ENCODE results near the gene NUP62. TPM values are rescaled to one million over a fixed set of nuclear protein-coding genes. Genes with fewer than 3 reads are reported as not detected.

NUP62 gene
- total and polyA plus RNA-seq, 2 experiments from 2014 or later = 35.1 to 38.5 TPM

GRCh38 chr19:49920624-49921363, 8.5 kb downstream of the NUP62 start:
- Histone ChIP-seq H3K9me3 (ENCODE audit: low read depth) (no peaks in the 10 kb centered on the region), H3K27me3 (replicated peaks; ENCODE audit: insufficient read depth) (no peaks in the 10 kb centered on the region), H3K4me2 (ENCODE audit: unreplicated experiment) (no peak overlapping the region), H3K27ac (no peak overlapping the region), H3K79me2 (ENCODE audit: insufficient read depth) (peaks cover 95% of the 10 kb centered on the region), H3K36me3 (ENCODE audit: low read depth) (peaks cover 6% of the 10 kb centered on the region; the same call in 1 of the 2 replicates), H4K20me1 (ENCODE audit: insufficient read depth) (no peaks in the 10 kb centered on the region), H3K4me1 (ENCODE audit: insufficient read depth) (peaks cover 12% of the 10 kb centered on the region), H3K9me2 (ENCODE audit: insufficient read depth) (no peaks in the 10 kb centered on the region), H2AFZ (no peak overlapping the region), H3K4me3 (no peak overlapping the region), H3K9ac (no peak overlapping the region), H3F3A (ENCODE audit: insufficient read depth) (peaks cover 4% of the 10 kb centered on the region; the same call in 1 of the 2 replicates)
- 82 to 87% methylated on average over 21 to 24 of the region's 24 CpGs for WGBS, 2 experiments (ENCODE audit: low coverage in 1 of 2, low lambda C conversion rate in 2 of 2, missing lambda C conversion rate in 2 of 2)
- no peak for DNase-seq
- in situ Hi-C loops (cut with MboI) = no loop called here
- no peak for TF ChIP-seq EZH2 (IDR thresholded peaks at IDR 0.05; ENCODE audit: insufficient read depth, poor library complexity, severe bottlenecking)
- no peak for TF ChIP-seq EZH2phosphoT487 (IDR thresholded peaks at IDR 0.05; ENCODE audit: insufficient read depth, low read depth)

- 89 to 95% methylated on average over 8 of the region's 8 CpGs for WGBS, 2 experiments (ENCODE audit: low coverage in 1 of 2, low lambda C conversion rate in 2 of 2, missing lambda C conversion rate in 2 of 2)
- Histone ChIP-seq H4K20me1 (ENCODE audit: insufficient read depth) (no peaks in the 10 kb centered on the region), H3K4me3 (no peak overlapping the region), H3K9ac (no peak overlapping the region), H3K4me1 (ENCODE audit: insufficient read depth) (peaks cover 12% of the 10 kb centered on the region), H2AFZ (no peak overlapping the region), H3F3A (ENCODE audit: insufficient read depth) (no peaks in the 10 kb centered on the region), H3K9me3 (ENCODE audit: low read depth) (no peaks in the 10 kb centered on the region), H3K27ac (no peak overlapping the region), H3K36me3 (ENCODE audit: low read depth) (no peaks in the 10 kb centered on the region), H3K9me2 (ENCODE audit: insufficient read depth) (no peaks in the 10 kb centered on the region), H3K79me2 (ENCODE audit: insufficient read depth) (peaks cover 80% of the 10 kb centered on the region), H3K4me2 (ENCODE audit: unreplicated experiment) (no peak overlapping the region), H3K27me3 (replicated peaks; ENCODE audit: insufficient read depth) (no peaks in the 10 kb centered on the region)
- no peak for DNase-seq
- in situ Hi-C loops (cut with MboI) = no loop called here
- no peak for TF ChIP-seq EZH2 (IDR thresholded peaks at IDR 0.05; ENCODE audit: insufficient read depth, poor library complexity, severe bottlenecking)
- no peak for TF ChIP-seq EZH2phosphoT487 (IDR thresholded peaks at IDR 0.05; ENCODE audit: insufficient read depth, low read depth)
Observed at GRCh38 chr19:49918089-49918488, 11.2 kb downstream of the NUP62 start.

DNA sequence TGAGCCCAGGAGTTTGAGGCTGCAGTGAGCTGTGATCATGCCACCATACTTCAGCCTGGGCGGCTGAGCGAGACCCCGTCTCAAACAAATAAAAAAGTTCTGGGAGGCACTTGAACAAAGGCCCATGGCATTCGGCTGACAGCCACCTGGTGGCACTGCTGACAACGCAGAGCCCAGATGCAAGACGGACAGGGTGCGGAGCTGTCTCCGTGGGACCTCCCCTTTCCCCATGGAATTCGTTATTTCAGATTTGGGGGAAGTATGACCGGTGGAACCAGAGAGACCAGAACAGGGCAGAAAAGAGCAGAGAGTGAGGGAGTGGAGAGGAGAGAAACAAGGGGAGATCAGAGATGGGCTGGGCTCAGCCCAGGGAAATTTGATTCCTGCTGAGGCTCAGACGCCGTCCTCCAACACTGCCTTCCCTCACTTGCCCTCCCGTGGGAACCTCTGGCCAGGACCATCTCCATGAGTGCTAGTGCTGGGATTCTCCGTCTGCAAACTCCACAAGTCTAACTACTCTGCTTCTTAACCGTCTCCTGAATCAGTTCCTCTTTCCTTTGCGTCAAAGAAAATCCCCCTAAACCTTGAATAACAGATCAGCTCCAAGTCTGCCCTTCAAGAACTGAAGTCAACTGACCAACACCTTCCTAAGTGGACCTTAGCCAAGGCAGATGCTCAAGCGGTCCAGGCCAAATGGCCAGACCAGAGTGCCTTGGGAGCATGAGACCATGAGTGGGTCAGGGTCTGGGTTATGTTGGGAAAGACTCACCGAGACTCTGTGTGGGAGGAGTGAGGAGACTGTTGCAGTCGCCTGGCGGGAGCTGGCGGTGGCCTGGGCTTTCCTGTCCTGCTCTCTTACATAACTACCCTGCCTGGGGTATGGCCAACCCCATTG, 12.2 kb downstream of the NUP62 start:
- Histone ChIP-seq H3K9me2 (ENCODE audit: insufficient read depth) (no peaks in the 10 kb centered on the region), H3F3A (ENCODE audit: insufficient read depth) (no peaks in the 10 kb centered on the region), H2AFZ (no peak overlapping the region), H3K4me2 (ENCODE audit: unreplicated experiment) (no peak overlapping the region), H3K27ac (no peak overlapping the region), H3K4me3 (no peak overlapping the region), H3K79me2 (ENCODE audit: insufficient read depth) (peaks cover 70% of the 10 kb centered on the region), H3K9ac (no peak overlapping the region), H3K36me3 (ENCODE audit: low read depth) (no peaks in the 10 kb centered on the region), H3K4me1 (ENCODE audit: insufficient read depth) (peaks cover 5% of the 10 kb centered on the region), H4K20me1 (ENCODE audit: insufficient read depth) (no peaks in the 10 kb centered on the region), H3K9me3 (ENCODE audit: low read depth) (no peaks in the 10 kb centered on the region), H3K27me3 (replicated peaks; ENCODE audit: insufficient read depth) (no peaks in the 10 kb centered on the region)
- WGBS, 2 experiments (ENCODE audit: low coverage in 1 of 2, low lambda C conversion rate in 2 of 2, missing lambda C conversion rate in 2 of 2) = 90 to 93% methylated on average over 21 of the region's 21 CpGs
- in situ Hi-C loops (cut with MboI) = no loop called here
- TF ChIP-seq EZH2 (IDR thresholded peaks at IDR 0.05; ENCODE audit: insufficient read depth, poor library complexity, severe bottlenecking) = no peak
- TF ChIP-seq EZH2phosphoT487 (IDR thresholded peaks at IDR 0.05; ENCODE audit: insufficient read depth, low read depth) = no peak
- DNase-seq = no peak

DNA sequence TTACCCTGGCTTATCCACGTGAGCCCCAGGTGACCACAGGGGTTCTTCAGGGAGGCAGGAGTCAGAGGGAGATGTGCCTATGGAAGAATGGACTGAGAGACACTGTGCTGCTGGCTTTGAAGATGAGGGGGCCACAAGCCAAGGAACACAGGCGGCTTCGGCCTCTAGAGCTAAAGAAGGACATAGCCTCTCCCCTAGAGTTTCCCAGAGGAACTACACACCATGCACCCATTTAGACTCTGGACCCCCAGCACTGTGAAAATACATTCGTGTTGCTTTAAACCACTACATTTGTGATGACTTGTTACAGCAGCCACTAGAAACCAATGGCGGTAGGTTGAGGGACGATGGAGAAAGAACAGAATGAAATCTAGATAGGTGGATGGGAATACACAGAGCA, 14.0 kb downstream of the NUP62 start:
- no peaks in the 10 kb centered on the region for H3K27me3 ChIP-seq (replicated peaks; ENCODE audit: insufficient read depth)
- H3K79me2 ChIP-seq (ENCODE audit: insufficient read depth) = peaks cover 52% of the 10 kb centered on the region
- H3K4me3 ChIP-seq = no peak overlapping the region
- DNase-seq = no peak
- no peaks in the 10 kb centered on the region for H3K36me3 ChIP-seq (ENCODE audit: low read depth)
- H3K27ac ChIP-seq = no peak overlapping the region
- H3F3A ChIP-seq (ENCODE audit: insufficient read depth) = no peaks in the 10 kb centered on the region
- no peak overlapping the region for H2AFZ ChIP-seq
- no peaks in the 10 kb centered on the region for H4K20me1 ChIP-seq (ENCODE audit: insufficient read depth)
- no peak overlapping the region for H3K9ac ChIP-seq
- H3K4me2 ChIP-seq (ENCODE audit: unreplicated experiment) = no peak overlapping the region
- H3K9me2 ChIP-seq (ENCODE audit: insufficient read depth) = no peaks in the 10 kb centered on the region
- no peaks in the 10 kb centered on the region for H3K9me3 ChIP-seq (ENCODE audit: low read depth)
- H3K4me1 ChIP-seq (ENCODE audit: insufficient read depth) = no peaks in the 10 kb centered on the region
- 97 to 99% methylated on average over 6 of the region's 6 CpGs for WGBS, 2 experiments (ENCODE audit: low coverage in 1 of 2, low lambda C conversion rate in 2 of 2, missing lambda C conversion rate in 2 of 2)
- in situ Hi-C loops (cut with MboI) = no loop called here
- TF ChIP-seq EZH2phosphoT487 (IDR thresholded peaks at IDR 0.05; ENCODE audit: insufficient read depth, low read depth) (no peak), EZH2 (IDR thresholded peaks at IDR 0.05; ENCODE audit: insufficient read depth, poor library complexity, severe bottlenecking) (no peak)

Data from GM23248 (cell line).